Measurements from ENCODE around the gene FLACC1. TPM values are rescaled to one million over a fixed set of nuclear protein-coding genes. Genes with fewer than 3 reads are reported as not detected.

The FLACC1 gene
- total and polyA plus RNA-seq, 4 donors, result 0.09 to 7.1 (median 1.1) TPM

- TF ChIP-seq MAX (IDR thresholded peaks at IDR 0.05) (no peak), EGR1 (IDR thresholded peaks at IDR 0.05; ENCODE audit: low read depth in 2 of 2) (no peak), YY1 (IDR thresholded peaks at IDR 0.05) (no peak), RAD21 (IDR thresholded peaks at IDR 0.05) (no peak), SP1 (IDR thresholded peaks at IDR 0.05) (no peak), NR2F2 (IDR thresholded peaks at IDR 0.05) (no peak), GABPA (IDR thresholded peaks at IDR 0.05 in 1 of 2, conservative IDR thresholded peaks at IDR 0.05 in 1 of 2) (no peak)
Observed at GRCh38 chr2:201244829-201245228, 112.3 kb downstream of the FLACC1 start (continued).

- no peak overlapping the region for H3K27ac ChIP-seq (ENCODE audit: low read depth in 1 of 2, low read length in 2 of 2)
- H3K9ac ChIP-seq (ENCODE audit: low read depth in 1 of 2, low read length in 2 of 2), result no peak overlapping the region
- no peak for DNase-seq (ENCODE audit: low spot score)
- H3K4me1 ChIP-seq (ENCODE audit: control insufficient read depth in 4 of 4, insufficient read depth in 4 of 4, low read length in 3 of 4), result no peaks in the 10 kb centered on the region
- H3K27me3 ChIP-seq (ENCODE audit: control insufficient read depth in 4 of 4, insufficient read depth in 4 of 4, low read length in 3 of 4), result no peaks in the 10 kb centered on the region
- peaks cover 0 to 2% (median 0%) of the 10 kb centered on the region in 4 donors for H3K36me3 ChIP-seq (ENCODE audit: control insufficient read depth in 4 of 4, insufficient read depth in 3 of 4, low read depth in 1 of 4, low read length in 3 of 4)
- no peak overlapping the region for H3K4me3 ChIP-seq (ENCODE audit: low read depth in 1 of 3, low read length in 3 of 3)
- no peaks in the 10 kb centered on the region for H3K9me3 ChIP-seq (ENCODE audit: control insufficient read depth in 4 of 4, low read length in 3 of 4)
- no peak for TF ChIP-seq RAD21 (IDR thresholded peaks at IDR 0.05)
- no peak for TF ChIP-seq ATF3 (IDR thresholded peaks at IDR 0.05)
- no peak for TF ChIP-seq HNF4A (conservative IDR thresholded peaks at IDR 0.05)
- TF ChIP-seq HNF4G (IDR thresholded peaks at IDR 0.05), result no peak
- no peak for TF ChIP-seq GABPA (IDR thresholded peaks at IDR 0.05 in 1 of 2, conservative IDR thresholded peaks at IDR 0.05 in 1 of 2)
- TF ChIP-seq FOXA2 (IDR thresholded peaks at IDR 0.05), result no peak
- no peak for TF ChIP-seq RXRA (IDR thresholded peaks at IDR 0.05)
- no peak for TF ChIP-seq FOXA1 (IDR thresholded peaks at IDR 0.05)
- no peak for TF ChIP-seq NR2F2 (IDR thresholded peaks at IDR 0.05)
- TF ChIP-seq JUND (IDR thresholded peaks at IDR 0.05), result no peak
- no peak for TF ChIP-seq EGR1 (IDR thresholded peaks at IDR 0.05; ENCODE audit: low read depth in 2 of 2)
- TF ChIP-seq, protein P1, sequence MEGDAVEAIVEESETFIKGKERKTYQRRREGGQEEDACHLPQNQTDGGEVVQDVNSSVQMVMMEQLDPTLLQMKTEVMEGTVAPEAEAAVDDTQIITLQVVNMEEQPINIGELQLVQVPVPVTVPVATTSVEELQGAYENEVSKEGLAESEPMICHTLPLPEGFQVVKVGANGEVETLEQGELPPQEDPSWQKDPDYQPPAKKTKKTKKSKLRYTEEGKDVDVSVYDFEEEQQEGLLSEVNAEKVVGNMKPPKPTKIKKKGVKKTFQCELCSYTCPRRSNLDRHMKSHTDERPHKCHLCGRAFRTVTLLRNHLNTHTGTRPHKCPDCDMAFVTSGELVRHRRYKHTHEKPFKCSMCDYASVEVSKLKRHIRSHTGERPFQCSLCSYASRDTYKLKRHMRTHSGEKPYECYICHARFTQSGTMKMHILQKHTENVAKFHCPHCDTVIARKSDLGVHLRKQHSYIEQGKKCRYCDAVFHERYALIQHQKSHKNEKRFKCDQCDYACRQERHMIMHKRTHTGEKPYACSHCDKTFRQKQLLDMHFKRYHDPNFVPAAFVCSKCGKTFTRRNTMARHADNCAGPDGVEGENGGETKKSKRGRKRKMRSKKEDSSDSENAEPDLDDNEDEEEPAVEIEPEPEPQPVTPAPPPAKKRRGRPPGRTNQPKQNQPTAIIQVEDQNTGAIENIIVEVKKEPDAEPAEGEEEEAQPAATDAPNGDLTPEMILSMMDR (IDR thresholded peaks at IDR 0.05; ENCODE audit: low read depth, low read length, missing input control), result no peak
- TF ChIP-seq SP1 (IDR thresholded peaks at IDR 0.05), result no peak
- TF ChIP-seq, protein P2, sequence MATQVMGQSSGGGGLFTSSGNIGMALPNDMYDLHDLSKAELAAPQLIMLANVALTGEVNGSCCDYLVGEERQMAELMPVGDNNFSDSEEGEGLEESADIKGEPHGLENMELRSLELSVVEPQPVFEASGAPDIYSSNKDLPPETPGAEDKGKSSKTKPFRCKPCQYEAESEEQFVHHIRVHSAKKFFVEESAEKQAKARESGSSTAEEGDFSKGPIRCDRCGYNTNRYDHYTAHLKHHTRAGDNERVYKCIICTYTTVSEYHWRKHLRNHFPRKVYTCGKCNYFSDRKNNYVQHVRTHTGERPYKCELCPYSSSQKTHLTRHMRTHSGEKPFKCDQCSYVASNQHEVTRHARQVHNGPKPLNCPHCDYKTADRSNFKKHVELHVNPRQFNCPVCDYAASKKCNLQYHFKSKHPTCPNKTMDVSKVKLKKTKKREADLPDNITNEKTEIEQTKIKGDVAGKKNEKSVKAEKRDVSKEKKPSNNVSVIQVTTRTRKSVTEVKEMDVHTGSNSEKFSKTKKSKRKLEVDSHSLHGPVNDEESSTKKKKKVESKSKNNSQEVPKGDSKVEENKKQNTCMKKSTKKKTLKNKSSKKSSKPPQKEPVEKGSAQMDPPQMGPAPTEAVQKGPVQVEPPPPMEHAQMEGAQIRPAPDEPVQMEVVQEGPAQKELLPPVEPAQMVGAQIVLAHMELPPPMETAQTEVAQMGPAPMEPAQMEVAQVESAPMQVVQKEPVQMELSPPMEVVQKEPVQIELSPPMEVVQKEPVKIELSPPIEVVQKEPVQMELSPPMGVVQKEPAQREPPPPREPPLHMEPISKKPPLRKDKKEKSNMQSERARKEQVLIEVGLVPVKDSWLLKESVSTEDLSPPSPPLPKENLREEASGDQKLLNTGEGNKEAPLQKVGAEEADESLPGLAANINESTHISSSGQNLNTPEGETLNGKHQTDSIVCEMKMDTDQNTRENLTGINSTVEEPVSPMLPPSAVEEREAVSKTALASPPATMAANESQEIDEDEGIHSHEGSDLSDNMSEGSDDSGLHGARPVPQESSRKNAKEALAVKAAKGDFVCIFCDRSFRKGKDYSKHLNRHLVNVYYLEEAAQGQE (IDR thresholded peaks at IDR 0.05), result no peak
- no peak for TF ChIP-seq TAF1 (conservative IDR thresholded peaks at IDR 0.05)
- TF ChIP-seq ZBTB33 (IDR thresholded peaks at IDR 0.05), result no peak
- no peak for TF ChIP-seq MAX (IDR thresholded peaks at IDR 0.05)
Observed at GRCh38 chr2:201242571-201243277, 114.4 kb downstream of the FLACC1 start.
